Type B pancreatic cell (in vitro differentiated cells): ENCODE results near the gene FAM216A. TPM values are rescaled to one million over a fixed set of nuclear protein-coding genes. Genes with fewer than 3 reads are reported as not detected.

ENCODE experiments used
- DNase-seq: peaks from one replicate; pipeline ENCODE4 v3.0.0; 2021; ENCODE audit warnings: mixed read lengths; ENCODE audit not compliant: unreplicated experiment; ENCODE audit errors: extremely low spot score
- H3K27ac Mint-ChIP-seq: 2 replicates; pipeline ENCODE4 v1.8.0; 2021; ENCODE audit warnings: mild to moderate bottlenecking, mixed read lengths
- H3K27me3 Mint-ChIP-seq: 2 replicates; pipeline ENCODE4 v1.8.0; 2021; ENCODE audit warnings: mixed read lengths
- H3K36me3 Mint-ChIP-seq: 2 replicates; pipeline ENCODE4 v1.8.0; 2021; ENCODE audit warnings: mixed read lengths
- H3K4me1 Mint-ChIP-seq: one replicate; pipeline ENCODE4 v1.8.0; 2021; ENCODE audit warnings: mixed read lengths; ENCODE audit not compliant: unreplicated experiment
- H3K4me3 Mint-ChIP-seq: 2 replicates; pipeline ENCODE4 v1.8.0; 2021; ENCODE audit warnings: mild to moderate bottlenecking, mixed read lengths
- H3K9me3 Mint-ChIP-seq: 2 replicates; pipeline ENCODE4 v1.8.0; 2021; ENCODE audit warnings: mixed read lengths
- total RNA-seq: library from RNA; stranded (reverse); gene quantifications from 2 replicates; pipeline ENCODE4 v1.2.1, GENCODE V29; 2021; ENCODE audit warnings: low replicate concordance
- TF ChIP-seq, protein P1 (sequence below): fragments of 200-600 bp; sonication (generic); conservative IDR thresholded peaks from 2 replicates; pipeline ENCODE4 v1.5.0; 2021; ENCODE audit warnings: antibody characterized with exemption, mild to moderate bottlenecking

Gene FAM216A
- total RNA-seq, 1 donor from 2014 or later: 13.2 TPM

DNA sequence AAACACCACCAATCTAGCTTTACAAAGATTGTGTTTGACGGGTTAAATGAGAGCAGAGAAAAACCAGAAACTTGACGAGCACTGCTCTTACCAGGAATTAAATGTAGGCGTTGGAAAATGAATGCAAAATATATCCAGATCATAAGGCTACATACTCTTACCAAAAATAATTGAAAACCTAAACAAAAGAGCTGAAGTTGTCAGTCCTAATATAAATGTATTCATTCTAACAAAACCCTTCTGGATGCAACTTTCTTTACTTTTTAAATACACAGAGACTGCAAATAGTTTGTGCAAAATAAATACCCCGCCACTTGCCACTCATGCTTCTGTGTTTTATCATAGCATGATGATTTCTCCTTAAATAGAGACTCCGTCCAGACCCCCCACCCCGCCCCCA, 66.2 kb downstream of the FAM216A start:
- DNase-seq: no peak
- Mint-ChIP-seq H3K4me1 (no peaks in the 10 kb centered on the region), H3K4me3 (no peak overlapping the region), H3K27ac (no peak overlapping the region), H3K27me3 (no peaks in the 10 kb centered on the region), H3K36me3 (peaks cover 22% of the 10 kb centered on the region), H3K9me3 (no peaks in the 10 kb centered on the region)
- TF ChIP-seq, protein P1, sequence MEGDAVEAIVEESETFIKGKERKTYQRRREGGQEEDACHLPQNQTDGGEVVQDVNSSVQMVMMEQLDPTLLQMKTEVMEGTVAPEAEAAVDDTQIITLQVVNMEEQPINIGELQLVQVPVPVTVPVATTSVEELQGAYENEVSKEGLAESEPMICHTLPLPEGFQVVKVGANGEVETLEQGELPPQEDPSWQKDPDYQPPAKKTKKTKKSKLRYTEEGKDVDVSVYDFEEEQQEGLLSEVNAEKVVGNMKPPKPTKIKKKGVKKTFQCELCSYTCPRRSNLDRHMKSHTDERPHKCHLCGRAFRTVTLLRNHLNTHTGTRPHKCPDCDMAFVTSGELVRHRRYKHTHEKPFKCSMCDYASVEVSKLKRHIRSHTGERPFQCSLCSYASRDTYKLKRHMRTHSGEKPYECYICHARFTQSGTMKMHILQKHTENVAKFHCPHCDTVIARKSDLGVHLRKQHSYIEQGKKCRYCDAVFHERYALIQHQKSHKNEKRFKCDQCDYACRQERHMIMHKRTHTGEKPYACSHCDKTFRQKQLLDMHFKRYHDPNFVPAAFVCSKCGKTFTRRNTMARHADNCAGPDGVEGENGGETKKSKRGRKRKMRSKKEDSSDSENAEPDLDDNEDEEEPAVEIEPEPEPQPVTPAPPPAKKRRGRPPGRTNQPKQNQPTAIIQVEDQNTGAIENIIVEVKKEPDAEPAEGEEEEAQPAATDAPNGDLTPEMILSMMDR: no peak

DNA sequence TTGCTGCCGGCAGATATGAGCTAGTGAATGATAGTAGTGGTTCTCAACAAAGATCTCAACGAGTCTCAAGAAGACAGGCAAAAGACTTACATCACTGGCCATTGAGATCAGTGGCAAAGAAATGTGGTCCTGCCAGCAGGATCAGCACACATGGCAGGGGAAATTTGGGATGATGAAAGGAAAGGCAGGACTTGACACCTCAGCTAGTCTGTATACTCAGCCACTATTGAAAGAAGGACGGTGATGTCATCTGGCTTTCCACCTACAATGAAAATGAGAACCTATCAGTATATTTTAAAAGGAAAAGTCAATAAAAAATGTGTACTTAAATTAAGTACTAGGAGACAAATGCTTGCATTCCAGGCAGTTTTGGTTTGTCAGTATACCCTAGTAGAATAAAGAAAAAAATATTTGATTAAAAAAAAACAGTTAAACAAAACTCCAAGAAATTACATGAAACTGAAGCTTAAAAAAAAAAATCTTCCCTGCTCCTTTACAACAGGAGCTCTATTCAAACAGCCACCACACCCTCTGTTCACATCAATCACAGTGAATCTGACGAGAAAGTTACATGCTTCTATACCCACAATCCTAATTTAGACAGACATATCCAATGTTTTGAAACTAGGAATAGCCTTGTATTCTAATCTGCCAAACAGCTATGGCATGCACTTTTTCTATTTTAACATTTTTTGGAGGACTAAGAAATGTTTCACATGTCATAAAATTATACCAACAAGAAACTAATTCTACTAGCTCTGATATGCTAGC, 68.4 kb downstream of the FAM216A start:
- Mint-ChIP-seq H3K27me3 (no peaks in the 10 kb centered on the region), H3K27ac (peak overlapping the region; percentile 67), H3K4me3 (no peak overlapping the region), H3K9me3 (no peaks in the 10 kb centered on the region), H3K36me3 (peaks cover 20% of the 10 kb centered on the region), H3K4me1 (no peaks in the 10 kb centered on the region)
- TF ChIP-seq, protein P1: no peak
- no peak for DNase-seq

DNA sequence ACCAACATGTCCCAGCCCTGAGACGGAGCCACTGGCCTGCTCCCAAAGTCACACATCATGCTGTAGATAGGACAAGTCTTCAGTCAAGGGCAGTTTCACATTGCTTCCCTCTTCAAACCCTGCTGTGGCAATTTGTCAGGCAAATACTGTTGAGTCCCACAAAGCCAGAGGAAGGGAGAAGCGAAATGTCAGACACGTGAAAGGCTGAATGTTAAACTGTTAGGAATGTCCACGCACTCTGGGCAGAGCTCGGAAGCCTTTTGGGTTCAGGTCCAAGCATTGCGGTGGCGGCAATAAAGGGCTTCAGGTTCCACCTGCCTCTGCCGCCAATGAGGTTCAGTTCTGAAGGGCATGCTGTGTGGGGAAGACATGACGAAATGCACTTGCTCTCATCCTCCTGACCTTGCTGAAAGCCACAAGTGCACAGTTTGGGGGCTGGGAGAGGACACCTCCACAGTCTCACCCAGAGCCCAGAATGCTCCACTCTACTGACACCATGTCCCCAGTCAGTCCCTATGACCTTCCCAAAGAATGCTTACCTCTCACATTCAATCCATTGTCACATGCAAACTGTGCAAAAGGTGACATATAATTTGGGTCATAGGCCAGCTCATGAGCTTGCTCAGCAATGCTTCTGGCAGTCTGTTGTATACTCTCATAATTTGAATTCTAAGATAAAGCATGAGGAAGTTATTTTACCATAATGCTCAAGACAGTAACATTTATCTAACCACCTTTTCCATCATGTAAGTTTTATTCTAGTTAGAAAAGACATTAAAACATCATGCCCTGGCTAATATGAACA, 69.2 kb downstream of the FAM216A start:
- Mint-ChIP-seq H3K27ac (peak overlapping the region; percentile 67), H3K4me3 (no peak overlapping the region), H3K4me1 (no peaks in the 10 kb centered on the region), H3K9me3 (no peaks in the 10 kb centered on the region), H3K27me3 (no peaks in the 10 kb centered on the region), H3K36me3 (peaks cover 22% of the 10 kb centered on the region)
- DNase-seq: no peak
- TF ChIP-seq, protein P1: no peak

DNA sequence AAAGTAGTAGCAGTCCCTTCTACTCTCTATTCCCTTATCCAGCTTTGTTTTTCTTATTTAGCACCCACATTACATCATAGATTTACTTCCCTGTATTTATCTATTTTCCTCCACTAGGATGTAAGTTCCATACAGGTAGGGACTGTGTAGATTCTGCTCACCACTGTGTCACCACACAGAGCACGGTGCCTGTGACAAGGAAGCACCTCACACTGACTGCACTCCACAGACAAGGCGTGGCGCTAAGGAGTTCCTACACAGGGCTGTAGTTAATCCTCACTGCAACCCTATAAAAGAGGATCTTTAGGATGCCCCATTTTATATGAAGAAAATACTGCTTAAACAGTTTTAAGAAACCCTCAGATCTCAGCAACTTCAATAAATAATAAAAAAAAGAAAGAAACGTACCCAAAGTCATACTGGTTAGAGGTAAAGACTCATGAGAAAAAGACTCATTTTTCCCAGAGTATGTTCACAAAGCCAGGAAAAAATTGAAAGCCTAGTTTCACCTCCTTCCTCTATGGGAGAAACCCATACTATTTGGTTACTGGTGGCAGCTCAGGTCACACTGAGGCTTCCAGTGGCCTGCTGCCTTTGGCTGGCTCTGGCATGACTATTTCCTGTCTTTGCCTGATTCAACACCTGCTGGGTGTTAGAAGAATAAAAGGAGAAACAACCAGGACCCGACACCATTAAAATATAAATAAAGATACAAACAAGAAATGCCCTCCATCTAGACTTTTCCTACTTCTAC, 70.4 kb downstream of the FAM216A start:
- H3K27ac Mint-ChIP-seq: peak overlapping the region; percentile 63
- TF ChIP-seq, protein P1: no peak
- H3K27me3 Mint-ChIP-seq: no peaks in the 10 kb centered on the region

More for the DNA sequence above, 70.4 kb downstream of the FAM216A start:
- Mint-ChIP-seq H3K4me3 (no peak overlapping the region), H3K36me3 (peaks cover 29% of the 10 kb centered on the region), H3K9me3 (no peaks in the 10 kb centered on the region), H3K4me1 (peaks cover 8% of the 10 kb centered on the region)
- DNase-seq: no peak

Other genes with a start within 250 kb of the FAM216A start
- 163 and 203 TPM in 2 replicates for gene ATP2A2, start 187.6 kb upstream of the FAM216A start, total RNA-seq
- 49.6 and 77.8 TPM in 2 replicates for gene ANAPC7, start 65.1 kb upstream of the FAM216A start, total RNA-seq
- 164 and 218 TPM in 2 replicates for gene ARPC3, start 18.5 kb upstream of the FAM216A start, total RNA-seq
- 15.2 and 18.1 TPM in 2 replicates for gene GPN3, start 588 bp upstream of the FAM216A start, total RNA-seq
- gene VPS29, start 33.3 kb downstream of the FAM216A start, total RNA-seq: 72.6 and 84.7 TPM in 2 replicates
- 0.12 and 0.46 TPM in 2 replicates for gene RAD9B, start 33.5 kb downstream of the FAM216A start, total RNA-seq
- 14.5 and 14.8 TPM in 2 replicates for gene PPTC7, start 114.5 kb downstream of the FAM216A start, total RNA-seq
- 33.4 and 63.9 TPM in 2 replicates for gene TCTN1, start 145.3 kb downstream of the FAM216A start, total RNA-seq
- 0.64 and 3.1 TPM in 2 replicates for gene HVCN1, start 220.3 kb downstream of the FAM216A start, total RNA-seq